Measurements from ENCODE around the gene CYP2A6.

- TF ChIP-seq CTCF (IDR thresholded peaks at IDR 0.05) (no peak), POLR2A (IDR thresholded peaks at IDR 0.05) (no peak), POLR2AphosphoS5 (IDR thresholded peaks at IDR 0.05; ENCODE audit: insufficient read depth in 1 of 2, low read depth in 1 of 2) (no peak)
These were observed 7.9 kb upstream of the CYP2A6 start for GRCh38 chr19:40858109-40858508.
